Neuronal stem cell (in vitro differentiated cells): ENCODE measurements around the gene ARHGEF16.

ENCODE experiments used
- DNase-seq: peaks from one replicate; pipeline ENCODE4 v3.0.0-alpha.2; 2013; ENCODE audit warnings: low spot score
- H2AFZ ChIP-seq: one replicate; pipeline ENCODE4 v1.6.1; 2013; ENCODE audit warnings: mild to moderate bottlenecking, low read length, inconsistent platforms
- H2AK5ac ChIP-seq: 2 replicates; pipeline ENCODE4 v1.6.1; 2013; ENCODE audit warnings: low read depth, mild to moderate bottlenecking, inconsistent platforms, low read length, moderate library complexity, mixed read lengths
- H2BK120ac ChIP-seq: 2 replicates; pipeline ENCODE4 v1.6.1; 2013; ENCODE audit warnings: low read depth, mild to moderate bottlenecking, inconsistent platforms, low read length, moderate library complexity, mixed read lengths
- H2BK12ac ChIP-seq: one replicate; pipeline ENCODE4 v1.6.1; 2013; ENCODE audit warnings: low read length, inconsistent platforms
- H2BK15ac ChIP-seq: 2 replicates; pipeline ENCODE4 v1.6.1; 2013; ENCODE audit warnings: mild to moderate bottlenecking, low read length, inconsistent platforms, mixed read lengths
- H2BK5ac ChIP-seq: one replicate; pipeline ENCODE4 v1.6.1; 2013; ENCODE audit warnings: inconsistent platforms, mild to moderate bottlenecking, low read length, moderate library complexity
- H3K14ac ChIP-seq: one replicate; pipeline ENCODE4 v1.6.1; 2013; ENCODE audit warnings: low read length, inconsistent platforms
- H3K18ac ChIP-seq: 2 replicates; pipeline ENCODE4 v1.6.1; 2013; ENCODE audit warnings: low read length, inconsistent platforms
- H3K23ac ChIP-seq: 2 replicates; pipeline ENCODE4 v1.6.1; 2013; ENCODE audit warnings: low read depth, mild to moderate bottlenecking, mixed read lengths, low read length, inconsistent platforms; ENCODE audit not compliant: poor library complexity
- H3K27ac ChIP-seq: replicated peaks from 3 replicates; pipeline ENCODE4 v1.5.1; 2013; ENCODE audit warnings: low read length, inconsistent platforms
- H3K27me3 ChIP-seq, 3 experiments: 2 replicates each; pipeline ENCODE4 v1.6.1; 2013; ENCODE audit warnings: low read length in 3 of 3, mild to moderate bottlenecking in 2 of 3, inconsistent platforms in 1 of 3, low read depth in 1 of 3, mixed read lengths in 1 of 3, moderate library complexity in 1 of 3; ENCODE audit not compliant: control insufficient read depth in 3 of 3, insufficient read depth in 3 of 3
- H3K36me3 ChIP-seq, 2 donors: replicated peaks in 1 of 2; 2 replicates each; pipeline ENCODE4 v1.6.1; 2013; ENCODE audit warnings: low read length in 2 of 2; ENCODE audit not compliant: control insufficient read depth in 2 of 2, insufficient read depth in 2 of 2
- H3K4ac ChIP-seq: 2 replicates; pipeline ENCODE4 v1.6.1; 2013; ENCODE audit warnings: inconsistent platforms, mild to moderate bottlenecking, low read length, moderate library complexity
- H3K4me1 ChIP-seq, 2 donors: 1 replicate in 1 of 2; 2 replicates in 1 of 2; pipeline ENCODE4 v1.6.1; 2013; ENCODE audit warnings: low read length in 2 of 2, low read depth in 1 of 2; ENCODE audit not compliant: control insufficient read depth in 2 of 2, insufficient read depth in 1 of 2
- H3K4me2 ChIP-seq: one replicate; pipeline ENCODE4 v1.6.1; 2013; ENCODE audit warnings: mild to moderate bottlenecking, low read length, inconsistent platforms; ENCODE audit not compliant: insufficient read depth, poor library complexity, severe bottlenecking
- H3K4me3 ChIP-seq, 2 donors: 2 replicates each; pipeline ENCODE4 v1.5.1; 2013; ENCODE audit warnings: low read length in 2 of 2, mild to moderate bottlenecking in 2 of 2, inconsistent platforms in 1 of 2, moderate library complexity in 1 of 2
- H3K79me1 ChIP-seq: one replicate; pipeline ENCODE4 v1.6.1; 2013; ENCODE audit warnings: low read depth, mild to moderate bottlenecking, inconsistent platforms, low read length, moderate library complexity
- H3K9ac ChIP-seq: one replicate; pipeline ENCODE4 v1.6.1; 2013; ENCODE audit warnings: mild to moderate bottlenecking, low read depth, low read length, inconsistent platforms; ENCODE audit not compliant: poor library complexity
- H3K9me3 ChIP-seq, 2 donors: replicated peaks in 1 of 2; 2 replicates each; pipeline versions ENCODE3 to v1.6.1; 2013; ENCODE audit warnings: low read length in 2 of 2, mild to moderate bottlenecking in 2 of 2, inconsistent platforms in 1 of 2, low read depth in 1 of 2, mixed read lengths in 1 of 2, moderate library complexity in 1 of 2; ENCODE audit not compliant: control insufficient read depth in 2 of 2, insufficient read depth in 1 of 2
- H4K8ac ChIP-seq: one replicate; pipeline ENCODE4 v1.6.1; 2013; ENCODE audit warnings: low read depth, mild to moderate bottlenecking, inconsistent platforms, low read length, moderate library complexity
- H4K91ac ChIP-seq: one replicate; pipeline ENCODE4 v1.6.1; 2013; ENCODE audit warnings: low read length, low read depth, mild to moderate bottlenecking, inconsistent platforms; ENCODE audit not compliant: poor library complexity
- WGBS, 2 donors: extraction: QIAGEN DNeasy Blood & Tissue Kit; methylation state at CpG; one replicate each; pipeline ENCODE4 v1.1.7; 2013; ENCODE audit warnings: missing lambda C conversion rate in 2 of 2, mixed read lengths in 1 of 2; ENCODE audit not compliant: insufficient read length in 2 of 2, insufficient replicate concordance in 1 of 2; ENCODE audit errors: extremely low coverage in 2 of 2; 5-methylcytosine and 5-hydroxymethylcytosine counted together

Gene ARHGEF16

GRCh38 chr1:3430820-3431219 lies 23.6 kb upstream of the ARHGEF16 start:
- Histone ChIP-seq H2AFZ (no peak overlapping the region), H3K23ac (peak overlapping the region; percentile 96), H3K27ac (no peak overlapping the region), H3K27me3 (peaks cover 0 to 47% (median 0%) of the 10 kb centered on the region in 3 experiments), H3K36me3 (peaks cover 0 to 8% of the 10 kb centered on the region in 2 donors), H3K4me2 (no peak overlapping the region), H2BK5ac (no peak overlapping the region), H4K91ac (no peak overlapping the region), H3K14ac (peak overlapping the region; percentile 71), H2BK120ac (no peak overlapping the region), H3K9me3 (peaks cover 0 to 4% of the 10 kb centered on the region in 2 donors), H3K4me1 (peaks cover 0 to 4% of the 10 kb centered on the region in 2 donors), H3K18ac (peak overlapping the region; percentile 71), H3K4me3 (no peak overlapping the region), H3K4ac (no peak overlapping the region), H3K79me1 (peaks cover 9% of the 10 kb centered on the region), H2AK5ac (peak overlapping the region; percentile 84), H2BK12ac (peak overlapping the region; percentile 84), H4K8ac (peak overlapping the region; percentile 43), H2BK15ac (peak overlapping the region; percentile 81), H3K9ac (peak overlapping the region; percentile 60)
- no peak for DNase-seq
- no CpG with 5 or more reads among the region's 22 CpGs for WGBS, 2 donors

GRCh38 chr1:3431266-3431665 lies 23.2 kb upstream of the ARHGEF16 start:
- Histone ChIP-seq H2BK5ac (no peak overlapping the region), H2BK120ac (no peak overlapping the region), H3K4me3 (no peak overlapping the region), H3K9me3 (peaks cover 0 to 4% of the 10 kb centered on the region in 2 donors), H3K9ac (no peak overlapping the region), H2AK5ac (no peak overlapping the region), H2AFZ (peak overlapping the region; percentile 24), H3K4me2 (no peak overlapping the region), H3K27ac (no peak overlapping the region), H4K8ac (no peak overlapping the region), H3K36me3 (peaks cover 0 to 7% of the 10 kb centered on the region in 2 donors), H3K4ac (no peak overlapping the region), H3K14ac (no peak overlapping the region), H3K27me3 (peaks cover 0 to 47% (median 0%) of the 10 kb centered on the region in 3 experiments), H4K91ac (no peak overlapping the region), H3K18ac (no peak overlapping the region), H3K79me1 (peaks cover 9% of the 10 kb centered on the region), H3K4me1 (peaks cover 0 to 4% of the 10 kb centered on the region in 2 donors), H3K23ac (peak overlapping the region; percentile 96), H2BK12ac (no peak overlapping the region), H2BK15ac (no peak overlapping the region)
- WGBS, 2 donors = no CpG with 5 or more reads among the region's 12 CpGs
- DNase-seq = no peak

- no peak overlapping the region for H2BK12ac ChIP-seq
- no peak overlapping the region for H2BK120ac ChIP-seq
- H2BK5ac ChIP-seq = no peak overlapping the region
- H3K4me3 ChIP-seq = no peak overlapping the region
- H4K91ac ChIP-seq = no peak overlapping the region
- peaks cover 0 to 4% of the 10 kb centered on the region in 2 donors for H3K4me1 ChIP-seq
- peaks cover 0 to 4% of the 10 kb centered on the region in 2 donors for H3K36me3 ChIP-seq
- no peak overlapping the region for H2BK15ac ChIP-seq
- H2AFZ ChIP-seq = peak overlapping the region; percentile 24
- peak overlapping the region; percentile 46 for H3K9ac ChIP-seq
- no peak overlapping the region for H4K8ac ChIP-seq
- no CpG with 5 or more reads among the region's 17 CpGs for WGBS, 2 donors
- no peak overlapping the region for H3K4ac ChIP-seq
- DNase-seq = no peak
- H3K27me3 ChIP-seq = peaks cover 0 to 47% (median 0%) of the 10 kb centered on the region in 3 experiments
- H2AK5ac ChIP-seq = no peak overlapping the region
- peak overlapping the region; percentile 15 for H3K18ac ChIP-seq
- peaks cover 0 to 4% of the 10 kb centered on the region in 2 donors for H3K9me3 ChIP-seq
- H3K27ac ChIP-seq = no peak overlapping the region
- no peak overlapping the region for H3K4me2 ChIP-seq
- H3K79me1 ChIP-seq = peaks cover 9% of the 10 kb centered on the region
- H3K14ac ChIP-seq = no peak overlapping the region
- no peak overlapping the region for H3K23ac ChIP-seq
Measured at GRCh38 chr1:3431686-3432085, 22.8 kb upstream of the ARHGEF16 start.

GRCh38 chr1:3432306-3432705 lies 22.2 kb upstream of the ARHGEF16 start:
- H2BK12ac ChIP-seq = no peak overlapping the region
- DNase-seq = no peak
- peaks cover 0 to 43% (median 0%) of the 10 kb centered on the region in 3 experiments for H3K27me3 ChIP-seq
- no peak overlapping the region for H3K27ac ChIP-seq
- H2BK15ac ChIP-seq = no peak overlapping the region
- peak overlapping the region; percentile 76 for H4K8ac ChIP-seq
- H3K4me2 ChIP-seq = no peak overlapping the region
- H3K4me3 ChIP-seq = no peak overlapping the region
- H2AK5ac ChIP-seq = peak overlapping the region; percentile 61
- no peak overlapping the region for H2AFZ ChIP-seq
- H3K79me1 ChIP-seq = peaks cover 9% of the 10 kb centered on the region
- no peak overlapping the region for H3K14ac ChIP-seq
- no peak overlapping the region for H3K23ac ChIP-seq
- peaks cover 0 to 4% of the 10 kb centered on the region in 2 donors for H3K4me1 ChIP-seq
- H3K9ac ChIP-seq = no peak overlapping the region
- peak overlapping the region; percentile 22 for H2BK5ac ChIP-seq
- H3K9me3 ChIP-seq = peaks cover under 1 to 4% of the 10 kb centered on the region in 2 donors
- H2BK120ac ChIP-seq = no peak overlapping the region
- WGBS, 2 donors = no CpG with 5 or more reads among the region's 15 CpGs
- H3K4ac ChIP-seq = no peak overlapping the region
- H4K91ac ChIP-seq = no peak overlapping the region
- peak overlapping the region; percentile 81 for H3K18ac ChIP-seq
- no peaks in the 10 kb centered on the region for H3K36me3 ChIP-seq
